Stomach (tissue), 4 donors: Measurements from ENCODE around the gene SPATA12.

Source experiments
- POLR2A ChIP-seq, 4 donors: fragments of 450-650 bp; IDR thresholded peaks; one replicate each; pipeline ENCODE4 v1.6.1; 2016; ENCODE audit warnings: antibody characterized with exemption in 4 of 4, control low read depth in 2 of 4, mild to moderate bottlenecking in 1 of 4, moderate library complexity in 1 of 4
- TF ChIP-seq, protein P1 (sequence below), 7 experiments: fragments of 450-650 bp in 4 of 7; fragments of 200-600 bp in 3 of 7; sonication (generic) in 3 of 7; IDR thresholded peaks; one replicate each; pipeline ENCODE4 v1.5.1; 2016 to 2019; ENCODE audit warnings: antibody characterized with exemption in 7 of 7, control low read depth in 2 of 7, mild to moderate bottlenecking in 1 of 7

DNA sequence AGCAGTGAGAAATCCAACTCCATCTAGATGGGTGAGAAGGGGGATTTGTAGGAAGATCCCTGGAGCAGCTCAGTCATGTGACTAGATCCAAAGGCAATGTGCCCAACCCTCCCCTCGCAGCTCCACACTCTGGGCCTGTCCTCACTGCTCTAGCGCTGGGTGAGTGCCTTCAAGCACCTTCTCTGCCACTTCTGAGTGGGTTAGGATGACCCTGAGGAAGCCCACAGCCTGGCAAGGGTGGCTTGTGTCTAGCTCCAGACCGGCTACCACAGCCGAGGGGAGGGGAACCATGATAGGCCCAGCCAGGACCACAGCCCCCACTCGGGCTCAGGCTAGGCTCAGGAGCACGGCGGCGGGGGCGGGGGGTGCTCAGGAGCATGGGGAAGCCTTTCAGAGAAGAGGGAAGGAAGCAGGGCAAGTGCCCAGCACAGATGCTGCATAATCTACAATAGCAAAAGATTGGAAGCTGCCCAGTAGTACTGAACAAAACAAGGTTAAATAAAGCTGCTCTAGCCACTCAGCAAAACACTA is 1.7 kb downstream of the SPATA12 start:
- TF ChIP-seq, protein P1, sequence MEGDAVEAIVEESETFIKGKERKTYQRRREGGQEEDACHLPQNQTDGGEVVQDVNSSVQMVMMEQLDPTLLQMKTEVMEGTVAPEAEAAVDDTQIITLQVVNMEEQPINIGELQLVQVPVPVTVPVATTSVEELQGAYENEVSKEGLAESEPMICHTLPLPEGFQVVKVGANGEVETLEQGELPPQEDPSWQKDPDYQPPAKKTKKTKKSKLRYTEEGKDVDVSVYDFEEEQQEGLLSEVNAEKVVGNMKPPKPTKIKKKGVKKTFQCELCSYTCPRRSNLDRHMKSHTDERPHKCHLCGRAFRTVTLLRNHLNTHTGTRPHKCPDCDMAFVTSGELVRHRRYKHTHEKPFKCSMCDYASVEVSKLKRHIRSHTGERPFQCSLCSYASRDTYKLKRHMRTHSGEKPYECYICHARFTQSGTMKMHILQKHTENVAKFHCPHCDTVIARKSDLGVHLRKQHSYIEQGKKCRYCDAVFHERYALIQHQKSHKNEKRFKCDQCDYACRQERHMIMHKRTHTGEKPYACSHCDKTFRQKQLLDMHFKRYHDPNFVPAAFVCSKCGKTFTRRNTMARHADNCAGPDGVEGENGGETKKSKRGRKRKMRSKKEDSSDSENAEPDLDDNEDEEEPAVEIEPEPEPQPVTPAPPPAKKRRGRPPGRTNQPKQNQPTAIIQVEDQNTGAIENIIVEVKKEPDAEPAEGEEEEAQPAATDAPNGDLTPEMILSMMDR (IDR thresholded peaks at IDR 0.05) = no peak
- TF ChIP-seq POLR2A (IDR thresholded peaks at IDR 0.05) = no peak
